Kidney (tissue), 14 donors: Measurements from ENCODE around the gene C19orf12. TPM values are rescaled to one million over a fixed set of nuclear protein-coding genes. Genes with fewer than 3 reads are reported as not detected.

Experiments used
- DNase-seq, 5 donors: peaks; one replicate each; pipeline ENCODE4 v3.0.0-alpha.2; 2013 to 2020
- FAIRE-seq: peaks from 2 replicates; lab custom pipeline; 2012; peaks lifted over from hg19 to GRCh38; lab: Jason Lieb, UNC
- H3K27ac ChIP-seq, 2 donors: one replicate each; pipeline ENCODE4 v1.7.0; 2013; ENCODE audit warnings: low read depth in 2 of 2, low read length in 2 of 2, inconsistent platforms in 1 of 2
- H3K27me3 ChIP-seq: one replicate; pipeline ENCODE4 v1.7.1; 2013; ENCODE audit warnings: low read length, inconsistent platforms; ENCODE audit not compliant: control insufficient read depth, insufficient read depth
- H3K36me3 ChIP-seq, 3 donors: one replicate each; pipeline versions ENCODE4 v1.7.0 to v1.7.1; 2013; ENCODE audit warnings: low read length in 3 of 3, control low read depth in 1 of 3, inconsistent platforms in 1 of 3; ENCODE audit not compliant: insufficient read depth in 3 of 3, control insufficient read depth in 2 of 3
- H3K4me1 ChIP-seq, 3 donors: one replicate each; pipeline versions ENCODE4 v1.7.0 to v1.7.1; 2013; ENCODE audit warnings: low read length in 3 of 3, inconsistent platforms in 1 of 3, low read depth in 1 of 3; ENCODE audit not compliant: control insufficient read depth in 2 of 3, insufficient read depth in 2 of 3
- H3K4me3 ChIP-seq, 3 donors: one replicate each; pipeline versions ENCODE4 v1.7.0 to v1.8.1; 2013; ENCODE audit warnings: low read length in 3 of 3, control low read depth in 1 of 3, inconsistent platforms in 1 of 3
- H3K9ac ChIP-seq, 3 donors: one replicate each; pipeline versions ENCODE4 v1.7.0 to v1.7.1; 2013; ENCODE audit warnings: low read length in 3 of 3, control low read depth in 1 of 3, inconsistent platforms in 1 of 3
- H3K9me3 ChIP-seq, 3 donors: one replicate each; pipeline versions ENCODE4 v1.7.0 to v1.7.1; 2013; ENCODE audit warnings: low read length in 3 of 3, control low read depth in 1 of 3, inconsistent platforms in 1 of 3; ENCODE audit not compliant: control insufficient read depth in 2 of 3, insufficient read depth in 1 of 3
- CTCF ChIP-seq: IDR thresholded peaks from 3 replicates; pipeline ENCODE4 v1.5.1; 2012; ENCODE audit warnings: mild to moderate bottlenecking, moderate library complexity, borderline replicate concordance; ENCODE audit not compliant: insufficient read depth; ENCODE audit errors: extremely low read depth
- intact Hi-C: fragments of 100-400 bp; cut with DNase I; formaldehyde crosslinking; loops from one replicate; pipeline ENCODE4 v1.11.1; 2022
- polyA plus RNA-seq: library from polyadenylated mRNA; stranded (reverse); fragments of 350-450 nt; fragmentation: Illumina TruSeq; extraction: RNeasy Lipid Tissue Mini Kit (QIAGEN cat#74804); gene quantifications from one replicate; pipeline ENCODE4 v1.2.3, GENCODE V29; 2014; ENCODE audit warnings: low read depth, low replicate concordance; ENCODE audit not compliant: insufficient read depth
- total RNA-seq: library from RNA; stranded (reverse); fragmentation: NEBNext Ultra II Directional; extraction: Animal tissue kit (Norgen Biotek cat#: 25700); gene quantifications from one replicate; pipeline ENCODE4 v1.2.1, GENCODE V29; 2021
- donor health status: control.
- donor health status: control.
- donor health status: control.
- donor health status: control.
- donor health status: control.
- donor health status: DM: yes; HTN: yes; CAD: no.
- donor health status: Normal renal cell carcinoma (clear cell type).

C19orf12 gene
- total and polyA plus RNA-seq, 2 donors from 2014 or later, result 21.2 to 27.1 TPM

- DNase-seq, result peak in 1 of 5 donors; percentile 6
- no peak for FAIRE-seq
- H3K27ac ChIP-seq, result no peak overlapping the region
- no peak for TF ChIP-seq CTCF
- no peaks in the 10 kb centered on the region for H3K4me1 ChIP-seq
- no peaks in the 10 kb centered on the region for H3K27me3 ChIP-seq
- intact Hi-C loops, result no loop called here
- no peak overlapping the region for H3K9ac ChIP-seq
- H3K4me3 ChIP-seq, result no peak overlapping the region
- H3K36me3 ChIP-seq, result no peaks in the 10 kb centered on the region
- no peaks in the 10 kb centered on the region for H3K9me3 ChIP-seq
Measured at GRCh38 chr19:29735829-29736228, 20.8 kb upstream of the C19orf12 start.

- no peaks in the 10 kb centered on the region for H3K4me1 ChIP-seq
- FAIRE-seq, result no peak
- no peak overlapping the region for H3K27ac ChIP-seq
- no peak for TF ChIP-seq CTCF
- H3K27me3 ChIP-seq, result no peaks in the 10 kb centered on the region
- H3K4me3 ChIP-seq, result no peak overlapping the region
- H3K9ac ChIP-seq, result no peak overlapping the region
- intact Hi-C loops, result no loop called here
- DNase-seq, result peak in 1 of 5 donors; percentile 46
- H3K36me3 ChIP-seq, result no peaks in the 10 kb centered on the region
- no peaks in the 10 kb centered on the region for H3K9me3 ChIP-seq
Measured at GRCh38 chr19:29731331-29731850, 16.3 kb upstream of the C19orf12 start.

GRCh38 chr19:29727906-29728305, 12.8 kb upstream of the C19orf12 start:
- H3K4me1 ChIP-seq, result no peaks in the 10 kb centered on the region
- TF ChIP-seq CTCF, result no peak
- FAIRE-seq (no peak), DNase-seq (no peak)
- no peak overlapping the region for H3K4me3 ChIP-seq
- no peaks in the 10 kb centered on the region for H3K36me3 ChIP-seq
- no peak overlapping the region for H3K27ac ChIP-seq
- no peaks in the 10 kb centered on the region for H3K9me3 ChIP-seq
- H3K27me3 ChIP-seq, result no peaks in the 10 kb centered on the region
- intact Hi-C loops, result no loop called here
- no peak overlapping the region for H3K9ac ChIP-seq

- no peak for TF ChIP-seq CTCF
- H3K9ac ChIP-seq, result no peak overlapping the region
- H3K36me3 ChIP-seq, result no peaks in the 10 kb centered on the region
- no peaks in the 10 kb centered on the region for H3K4me1 ChIP-seq
- intact Hi-C loops, result no loop called here
- H3K4me3 ChIP-seq, result no peak overlapping the region
- FAIRE-seq (no peak), DNase-seq (peak; percentile 29 to 82 (median 77))
- no peak overlapping the region for H3K27ac ChIP-seq
- no peaks in the 10 kb centered on the region for H3K27me3 ChIP-seq
- no peaks in the 10 kb centered on the region for H3K9me3 ChIP-seq
Measured at GRCh38 chr19:29724746-29725145, 9.7 kb upstream of the C19orf12 start.
